NCI-H1930 (cell line): ENCODE data around the gene PNPLA1.

Experiments
- DNase-seq, 2 experiments: peaks; one replicate each; lab custom pipeline; 2025; lab: John Stamatoyannopoulos, UW

PNPLA1 gene

GRCh38 chr6:36246506-36247268, 23.2 kb upstream of the PNPLA1 start:
- no peak for DNase-seq

DNA sequence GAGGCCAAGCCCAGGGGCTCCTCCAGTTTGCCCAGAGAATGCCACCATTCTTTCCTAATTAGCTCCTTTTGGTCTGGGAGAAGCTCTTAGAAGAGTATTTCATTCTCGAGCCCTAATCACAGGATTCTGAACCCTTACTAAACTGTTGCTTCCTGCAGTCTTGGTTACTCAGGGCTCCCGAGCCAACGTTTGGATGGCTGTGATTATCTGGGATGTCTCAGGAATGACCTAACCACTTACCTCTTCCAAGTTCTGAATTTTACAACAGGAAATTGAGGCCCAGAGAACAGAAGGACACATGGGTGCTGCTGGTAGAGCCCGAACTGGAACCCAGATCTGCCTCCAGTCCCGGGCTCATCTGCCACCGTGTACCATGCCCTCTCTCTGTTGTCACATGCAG, 22.2 kb upstream of the PNPLA1 start:
- DNase-seq, result no peak

GRCh38 chr6:36248980-36249379, 20.9 kb upstream of the PNPLA1 start:
- DNase-seq, result no peak

DNA sequence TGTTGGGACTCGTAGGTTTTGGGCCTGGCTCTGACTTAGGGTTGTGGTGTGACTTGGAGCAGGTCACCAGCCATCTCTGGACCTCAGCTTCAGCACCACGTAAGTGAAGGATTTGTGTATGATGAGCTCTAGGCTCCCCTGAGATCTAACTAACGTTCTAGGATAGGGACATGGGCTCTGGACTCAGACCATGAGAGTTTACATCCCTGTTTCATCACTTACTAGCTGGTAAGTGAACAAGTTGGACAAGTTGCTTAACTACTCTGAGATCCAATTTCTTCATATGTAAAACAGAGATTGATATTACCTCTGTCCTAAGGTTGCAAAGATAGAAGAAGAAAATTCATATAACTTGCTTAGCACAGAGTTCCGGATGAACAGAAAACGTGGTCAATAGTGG, 20.3 kb upstream of the PNPLA1 start:
- no peak for DNase-seq

- no peak for DNase-seq
These were observed 17.9 kb upstream of the PNPLA1 start for GRCh38 chr6:36252005-36252404.

DNA sequence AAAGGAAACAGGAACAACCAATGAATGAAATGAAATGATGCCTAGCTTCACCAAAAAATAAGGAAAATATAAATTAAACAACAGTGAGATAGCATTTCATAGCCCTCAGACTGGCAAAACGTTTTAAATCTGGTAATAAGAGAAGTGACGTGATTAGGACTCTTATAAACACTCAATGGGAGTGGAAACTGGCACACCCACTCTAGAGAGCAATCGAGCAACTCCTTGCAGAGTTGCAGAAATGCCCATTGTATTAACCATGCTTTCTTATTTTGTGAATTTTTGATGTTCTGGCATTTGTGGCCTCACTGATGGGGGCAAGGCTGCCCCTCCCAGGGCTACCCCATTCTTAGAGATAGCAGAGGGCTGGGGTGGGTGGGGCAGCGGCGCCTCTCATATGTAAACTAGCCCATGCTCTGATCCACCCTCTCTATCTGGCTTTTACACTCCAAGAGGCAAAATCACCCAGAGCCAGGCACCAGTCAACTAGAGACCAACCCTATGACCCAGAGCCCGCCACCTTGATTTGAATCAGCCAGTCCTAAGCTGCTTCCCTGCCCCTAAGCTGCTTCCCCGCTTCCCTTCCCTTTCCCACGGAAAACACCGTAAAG, 6.4 kb upstream of the PNPLA1 start:
- DNase-seq, result no peak

DNA sequence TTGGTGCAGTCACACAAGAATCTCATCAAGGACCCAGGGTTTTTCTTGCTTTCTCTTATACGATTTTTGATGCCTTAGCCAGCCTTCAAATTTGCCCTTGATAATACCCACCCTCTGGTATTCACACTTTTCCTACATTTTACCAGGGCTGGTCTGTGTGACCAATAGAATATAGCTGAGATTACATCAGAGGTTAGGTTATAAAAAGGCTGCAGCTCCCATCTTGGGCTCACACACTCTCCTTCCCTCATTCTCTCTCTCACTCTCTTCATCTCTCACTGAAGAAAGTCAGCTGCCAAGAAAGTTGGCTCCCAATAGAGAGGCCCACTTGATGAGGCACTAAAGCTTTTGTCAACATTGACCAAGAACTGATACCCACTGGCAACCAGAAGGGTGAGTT, 4.1 kb upstream of the PNPLA1 start:
- no peak for DNase-seq

- no peak for DNase-seq
These were observed 2.8 kb upstream of the PNPLA1 start for GRCh38 chr6:36266913-36267644.

DNA sequence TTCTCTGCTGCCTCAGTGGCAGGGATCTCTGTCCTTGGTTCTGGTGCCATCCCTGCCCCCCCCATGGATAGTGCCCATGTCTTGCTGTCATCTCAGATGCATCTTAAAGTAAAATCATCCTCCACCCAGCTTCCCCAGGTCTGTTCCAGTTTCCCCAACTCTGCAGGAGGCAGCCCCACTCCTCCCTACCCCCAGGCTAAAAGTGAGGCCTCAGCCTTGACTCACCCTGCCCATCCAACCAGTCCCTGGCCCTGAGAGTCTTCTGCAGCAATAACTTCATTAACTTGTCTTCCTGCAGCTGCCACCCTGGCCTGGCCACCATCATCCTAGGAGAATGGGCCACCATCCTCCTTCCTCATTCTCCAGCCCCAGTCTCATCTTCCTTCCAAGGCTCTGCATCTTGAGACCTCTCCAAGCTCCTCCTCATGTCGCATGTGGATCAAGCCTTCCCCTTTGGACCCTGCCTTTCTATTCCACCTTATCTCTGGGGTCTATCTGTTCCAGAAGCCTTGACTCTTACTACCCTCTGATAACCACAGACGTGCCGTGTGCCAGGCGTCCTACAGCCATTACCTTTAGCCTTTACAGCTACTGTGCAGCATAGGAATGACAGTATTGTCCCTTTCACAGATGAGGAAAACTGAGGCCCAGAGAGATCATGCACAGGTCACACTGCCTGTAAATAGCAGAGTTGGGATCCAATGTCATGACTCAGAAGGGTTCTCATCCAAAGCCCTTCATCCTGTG, 2.0 kb upstream of the PNPLA1 start:
- no peak for DNase-seq

DNA sequence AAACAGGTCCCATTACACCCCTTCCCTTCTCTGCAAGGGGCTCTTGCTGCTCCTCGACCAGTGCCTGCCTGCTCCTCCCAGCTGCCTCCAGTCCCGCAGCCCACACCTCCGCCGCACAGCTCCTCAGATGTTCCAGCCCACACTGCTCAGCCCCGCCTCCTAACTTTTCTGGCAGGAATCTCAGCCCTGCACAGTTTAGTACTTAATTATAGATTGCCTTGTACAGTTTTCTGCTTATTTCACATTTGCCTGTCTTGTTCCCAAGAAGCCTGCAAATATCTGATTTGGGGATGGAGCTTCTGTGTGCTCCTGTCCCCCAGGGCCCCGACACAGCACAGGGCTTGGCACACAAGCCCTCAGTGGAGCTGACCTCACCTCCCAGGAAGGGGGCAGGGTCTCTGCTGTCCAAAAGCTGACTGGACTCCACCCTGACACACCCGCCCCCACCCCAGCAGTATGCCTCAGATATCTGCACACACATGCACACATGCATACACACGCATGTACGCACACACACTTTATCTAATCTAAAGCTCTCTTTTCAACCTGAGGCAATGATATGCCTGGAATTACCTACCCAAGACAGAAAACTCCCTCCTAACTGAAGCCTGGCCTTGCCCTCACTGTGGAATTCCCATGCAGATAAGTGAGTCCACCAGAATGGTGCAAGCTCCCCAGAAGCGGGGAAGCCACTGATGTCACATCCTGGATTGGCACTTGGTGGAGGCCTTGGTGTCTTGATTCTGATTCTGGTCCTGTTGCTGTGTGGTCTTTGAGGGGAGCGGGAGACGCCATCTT, 1.2 kb upstream of the PNPLA1 start:
- DNase-seq, result no peak

DNA sequence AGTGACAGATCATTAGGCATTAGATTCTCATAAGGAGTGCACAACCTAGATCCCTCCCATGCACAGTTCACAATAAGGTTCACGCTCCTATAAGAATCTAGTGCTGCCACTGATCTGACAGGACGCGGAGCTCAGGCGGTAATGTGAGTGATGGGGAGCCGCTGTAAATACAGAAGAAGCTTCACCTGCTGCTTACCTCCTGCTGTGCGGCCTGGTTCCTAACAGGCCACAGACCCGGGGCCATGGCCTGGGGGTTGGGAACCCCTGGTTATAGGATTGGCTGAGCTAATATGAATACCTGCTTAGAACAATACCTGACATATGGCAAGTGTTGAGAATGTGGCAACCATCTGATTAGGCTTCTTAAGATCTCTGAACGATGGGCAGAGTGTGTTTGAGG, 2.4 kb downstream of the PNPLA1 start:
- DNase-seq, result no peak

DNA sequence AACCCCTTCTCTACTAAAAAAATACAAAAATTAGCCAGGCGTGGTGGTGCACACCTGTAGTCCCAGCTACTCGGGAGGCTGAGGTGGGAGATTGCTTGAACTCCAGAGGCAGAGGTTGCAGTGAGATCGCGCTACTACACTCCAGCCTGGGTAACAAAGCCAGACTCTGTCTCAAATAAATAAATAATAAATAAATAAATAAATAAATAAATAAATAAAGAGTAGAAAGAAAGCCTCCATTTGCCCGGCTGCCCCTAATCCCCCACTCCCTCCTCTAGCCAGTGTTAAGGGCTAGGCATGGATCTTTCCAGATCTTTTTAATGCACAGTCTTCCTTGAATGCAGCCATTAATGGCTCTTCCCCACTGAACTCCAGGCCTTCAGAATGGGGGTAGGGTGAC, 3.2 kb downstream of the PNPLA1 start:
- DNase-seq, result no peak

GRCh38 chr6:36273802-36274514, 4.1 kb downstream of the PNPLA1 start:
- DNase-seq, result no peak

GRCh38 chr6:36276581-36277536, 7.0 kb downstream of the PNPLA1 start:
- no peak for DNase-seq

DNA sequence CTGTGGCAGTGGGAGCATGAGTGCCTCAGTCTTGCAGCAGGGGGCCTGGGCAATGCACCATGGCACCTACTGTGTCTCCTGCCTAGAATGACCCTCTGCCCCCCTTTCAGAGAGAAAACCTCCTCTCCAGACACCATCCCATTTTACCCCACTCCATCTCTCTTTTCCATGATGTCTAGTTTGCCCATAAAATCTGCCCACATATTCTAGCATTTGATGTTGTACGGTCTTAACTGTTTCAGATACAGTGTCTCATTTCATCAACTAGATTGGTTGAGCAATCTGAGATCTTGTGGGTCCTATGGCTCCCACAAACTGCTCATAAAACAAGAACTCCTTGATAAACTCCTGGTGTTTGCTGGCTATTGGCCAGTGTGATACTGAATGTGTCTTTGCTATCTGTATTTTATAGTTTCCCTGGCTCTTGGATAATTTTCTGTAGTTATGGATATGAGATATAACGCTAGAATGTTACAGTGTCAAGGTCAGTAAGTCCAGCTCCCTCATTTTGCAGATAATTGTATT, 8.1 kb downstream of the PNPLA1 start:
- DNase-seq, result no peak

- DNase-seq, result no peak
These were observed 10.6 kb downstream of the PNPLA1 start for GRCh38 chr6:36280467-36280866.

DNA sequence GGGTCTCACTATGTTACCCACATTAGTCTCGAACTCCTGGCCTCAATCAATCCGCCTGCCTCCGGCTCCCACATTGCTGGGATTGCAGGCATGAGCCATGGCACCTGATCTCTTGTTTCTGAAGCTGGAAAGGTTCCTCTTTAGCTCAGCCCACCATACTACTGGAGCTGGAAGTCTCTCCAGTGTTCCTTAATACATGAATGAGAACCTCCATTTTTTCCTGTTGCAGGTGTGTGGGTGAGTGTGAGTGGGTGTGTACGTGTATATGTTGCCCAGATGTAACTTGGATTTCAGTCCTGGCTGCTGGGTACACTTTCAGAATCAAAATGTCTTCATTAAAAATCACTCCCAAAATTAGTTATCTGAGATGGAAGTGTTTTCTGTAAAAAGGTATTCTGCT, 11.1 kb downstream of the PNPLA1 start:
- DNase-seq, result no peak

DNA sequence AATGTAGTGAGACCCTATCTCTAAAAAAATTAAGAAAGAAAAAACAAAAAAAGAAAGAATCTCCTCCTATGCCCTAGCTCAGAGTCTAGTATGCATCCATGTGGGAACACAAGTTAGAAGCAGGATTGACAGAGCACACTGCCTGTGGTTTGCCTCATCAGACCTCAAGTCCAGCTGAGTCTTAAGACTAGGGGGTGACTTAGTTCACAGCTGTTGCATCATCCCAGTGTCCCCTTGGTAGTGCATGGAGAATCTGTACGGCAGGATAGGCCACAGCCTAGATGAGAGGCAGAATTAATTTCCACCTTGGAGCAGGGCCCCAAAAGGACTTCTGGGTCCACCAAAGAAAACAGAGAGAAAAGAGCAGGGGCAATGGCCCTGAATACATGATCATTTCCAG, 13.7 kb downstream of the PNPLA1 start:
- DNase-seq, result no peak

DNA sequence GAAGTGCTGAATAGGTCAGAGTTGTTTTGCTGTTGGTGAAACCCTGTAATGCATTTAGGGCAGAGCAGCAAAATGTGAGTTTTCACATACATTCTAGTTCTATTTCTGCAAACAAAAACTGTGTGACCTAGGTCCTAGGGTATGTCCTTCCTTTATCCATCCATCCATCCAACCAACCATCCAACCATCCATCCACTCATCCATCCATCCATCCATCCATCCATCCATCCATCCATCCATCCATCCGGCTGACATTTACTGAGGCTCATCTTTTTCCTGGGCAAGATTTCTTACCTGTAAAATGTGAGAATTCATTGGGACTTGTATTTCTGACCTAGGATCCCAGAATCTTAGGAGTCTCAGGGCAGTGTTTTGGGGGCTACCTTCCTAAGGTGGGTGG, 14.5 kb downstream of the PNPLA1 start:
- DNase-seq, result no peak
